ENCODE measurements around the gene SLC9C1.

The SLC9C1 gene

DNA sequence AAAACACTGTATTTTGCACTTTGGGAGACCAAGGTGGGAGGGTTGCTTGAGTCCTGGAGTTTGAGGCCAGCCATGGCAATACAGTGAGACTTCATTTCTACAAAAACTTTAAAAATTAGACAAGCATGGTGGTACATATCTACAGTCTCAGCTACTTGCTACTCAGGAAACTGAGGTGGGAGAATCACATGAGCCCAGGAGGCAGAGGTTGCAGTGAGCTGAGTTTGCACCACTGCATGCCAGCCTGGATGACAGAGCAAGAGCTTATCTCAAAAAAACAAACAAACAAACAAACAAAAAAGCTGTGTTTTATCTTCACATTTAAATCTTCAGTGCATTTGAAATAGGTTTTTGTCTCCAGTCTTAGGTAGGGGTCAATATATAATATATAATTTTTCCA lies 4.8 kb upstream of the SLC9C1 start:
- in situ Hi-C loops (cut with MboI; ENCODE audit: low sequenced_read_pairs, unreplicated experiment) = no loop called here
- TF ChIP-seq, protein P1, sequence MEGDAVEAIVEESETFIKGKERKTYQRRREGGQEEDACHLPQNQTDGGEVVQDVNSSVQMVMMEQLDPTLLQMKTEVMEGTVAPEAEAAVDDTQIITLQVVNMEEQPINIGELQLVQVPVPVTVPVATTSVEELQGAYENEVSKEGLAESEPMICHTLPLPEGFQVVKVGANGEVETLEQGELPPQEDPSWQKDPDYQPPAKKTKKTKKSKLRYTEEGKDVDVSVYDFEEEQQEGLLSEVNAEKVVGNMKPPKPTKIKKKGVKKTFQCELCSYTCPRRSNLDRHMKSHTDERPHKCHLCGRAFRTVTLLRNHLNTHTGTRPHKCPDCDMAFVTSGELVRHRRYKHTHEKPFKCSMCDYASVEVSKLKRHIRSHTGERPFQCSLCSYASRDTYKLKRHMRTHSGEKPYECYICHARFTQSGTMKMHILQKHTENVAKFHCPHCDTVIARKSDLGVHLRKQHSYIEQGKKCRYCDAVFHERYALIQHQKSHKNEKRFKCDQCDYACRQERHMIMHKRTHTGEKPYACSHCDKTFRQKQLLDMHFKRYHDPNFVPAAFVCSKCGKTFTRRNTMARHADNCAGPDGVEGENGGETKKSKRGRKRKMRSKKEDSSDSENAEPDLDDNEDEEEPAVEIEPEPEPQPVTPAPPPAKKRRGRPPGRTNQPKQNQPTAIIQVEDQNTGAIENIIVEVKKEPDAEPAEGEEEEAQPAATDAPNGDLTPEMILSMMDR (IDR thresholded peaks at IDR 0.05; ENCODE audit: borderline replicate concordance, control extremely low read depth, extremely low read depth, insufficient read depth, missing control alignments) = no peak
- no peak for DNase-seq (ENCODE audit: low spot score)

DNA sequence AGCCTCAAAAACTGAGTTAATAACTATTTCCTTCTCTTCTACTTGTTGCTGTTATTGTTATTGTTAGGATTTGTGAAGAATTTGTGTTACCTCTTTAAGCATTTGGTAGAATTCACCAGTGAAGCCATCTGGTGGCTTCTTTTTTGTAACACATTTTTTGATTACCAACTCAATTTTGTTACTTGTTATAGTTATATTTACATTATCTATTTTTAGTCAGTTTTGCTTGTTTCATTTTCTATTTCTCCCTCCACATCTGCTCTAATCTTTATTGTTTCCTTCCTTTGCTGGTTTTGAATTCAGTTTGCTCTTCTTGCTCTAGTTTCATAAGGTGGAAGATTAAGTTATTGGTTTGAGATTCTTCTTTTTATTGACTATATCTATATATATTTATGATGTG lies 3.7 kb upstream of the SLC9C1 start:
- in situ Hi-C loops (cut with MboI; ENCODE audit: low sequenced_read_pairs, unreplicated experiment) = no loop called here
- DNase-seq (ENCODE audit: low spot score) = no peak
- TF ChIP-seq, protein P1 (IDR thresholded peaks at IDR 0.05; ENCODE audit: borderline replicate concordance, control extremely low read depth, extremely low read depth, insufficient read depth, missing control alignments) = no peak

DNA sequence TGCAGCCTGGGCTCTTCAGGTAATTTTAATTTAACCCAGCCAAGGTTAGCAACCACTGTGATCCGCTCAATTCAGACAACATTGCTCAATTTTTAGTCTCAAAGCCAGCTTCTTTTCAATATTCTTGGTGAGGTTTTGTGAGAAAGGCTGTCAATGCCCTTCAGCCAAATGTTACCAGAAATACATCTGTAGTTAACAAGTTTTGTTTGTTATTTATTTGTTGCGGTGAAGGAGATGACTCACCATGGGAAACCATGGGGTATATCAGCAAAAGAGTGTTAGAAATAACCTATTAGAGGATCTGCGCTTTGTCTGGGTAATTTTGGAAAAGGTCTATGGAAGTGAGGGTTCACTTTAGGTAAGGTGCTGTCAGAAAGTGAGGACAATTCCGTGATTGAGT lies 5.0 kb downstream of the SLC9C1 start:
- TF ChIP-seq, protein P1 (IDR thresholded peaks at IDR 0.05; ENCODE audit: borderline replicate concordance, control extremely low read depth, extremely low read depth, insufficient read depth, missing control alignments) = no peak
- in situ Hi-C loops (cut with MboI; ENCODE audit: low sequenced_read_pairs, unreplicated experiment) = no loop called here
- no peak for DNase-seq (ENCODE audit: low spot score)

DNA sequence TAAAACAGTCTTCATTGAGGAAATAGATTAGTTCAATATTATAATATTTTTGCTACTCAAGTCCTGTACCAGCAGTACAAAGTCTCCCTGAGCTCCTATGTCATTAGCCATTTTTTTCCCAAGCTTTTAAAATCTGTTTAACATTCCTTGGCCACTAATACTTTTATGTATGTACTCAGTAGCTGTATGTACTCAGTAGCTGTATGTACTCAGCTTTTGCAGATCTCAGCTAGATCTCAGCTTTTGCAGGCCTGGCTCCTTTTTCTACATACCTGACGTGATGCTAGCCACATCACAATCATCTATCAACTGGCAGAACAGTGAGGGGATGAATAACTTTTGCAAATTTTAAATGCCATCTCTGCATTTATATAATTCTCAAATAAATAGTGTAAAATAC lies 13.8 kb downstream of the SLC9C1 start:
- TF ChIP-seq, protein P1 (IDR thresholded peaks at IDR 0.05; ENCODE audit: borderline replicate concordance, control extremely low read depth, extremely low read depth, insufficient read depth, missing control alignments) = no peak
- no peak for DNase-seq (ENCODE audit: low spot score)
- in situ Hi-C loops (cut with MboI; ENCODE audit: low sequenced_read_pairs, unreplicated experiment) = no loop called here

DNA sequence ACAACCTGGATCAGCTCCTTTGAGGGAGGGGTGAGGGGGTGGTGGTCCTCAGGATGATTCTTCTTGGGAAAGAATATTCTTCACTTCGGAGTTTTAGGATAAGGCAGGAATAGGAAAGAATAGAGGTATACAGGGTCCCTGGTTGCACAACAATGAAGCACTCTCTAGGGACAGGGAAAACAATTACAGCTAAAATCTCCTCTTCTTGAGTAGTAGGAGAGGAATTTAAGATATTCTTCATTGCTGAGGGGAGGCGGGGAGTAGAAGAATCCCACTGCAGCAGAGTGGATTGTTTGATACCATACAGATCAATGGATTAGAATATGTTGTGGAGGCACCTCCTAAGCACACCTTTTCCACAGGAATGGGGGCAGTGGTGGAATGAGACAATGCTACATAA lies 20.5 kb downstream of the SLC9C1 start:
- no peak for DNase-seq (ENCODE audit: low spot score)
- in situ Hi-C loops (cut with MboI; ENCODE audit: low sequenced_read_pairs, unreplicated experiment) = no loop called here
- TF ChIP-seq, protein P1 (IDR thresholded peaks at IDR 0.05; ENCODE audit: borderline replicate concordance, control extremely low read depth, extremely low read depth, insufficient read depth, missing control alignments) = no peak

DNA sequence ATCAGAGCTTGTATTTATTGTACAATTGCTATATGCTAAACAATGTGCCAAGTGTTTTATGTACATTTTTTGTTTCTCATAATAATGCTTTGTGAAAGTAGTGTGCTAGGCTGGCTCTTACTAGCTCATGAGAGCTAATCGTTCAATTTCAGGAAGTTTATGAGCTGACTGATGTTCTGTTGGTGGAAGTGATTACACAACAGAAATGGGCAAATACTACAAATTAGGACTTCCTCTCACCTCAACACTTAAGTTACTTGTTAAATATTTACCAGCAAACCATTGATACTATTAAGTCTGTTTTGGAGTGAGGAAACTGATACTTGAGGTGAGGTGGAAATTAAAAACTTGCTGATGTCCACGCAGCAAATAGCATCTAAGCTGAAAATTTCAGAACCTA lies 32.3 kb downstream of the SLC9C1 start:
- no peak for DNase-seq (ENCODE audit: low spot score)
- in situ Hi-C loops (cut with MboI; ENCODE audit: low sequenced_read_pairs, unreplicated experiment) = no loop called here
- TF ChIP-seq, protein P1 (IDR thresholded peaks at IDR 0.05; ENCODE audit: borderline replicate concordance, control extremely low read depth, extremely low read depth, insufficient read depth, missing control alignments) = no peak

DNA sequence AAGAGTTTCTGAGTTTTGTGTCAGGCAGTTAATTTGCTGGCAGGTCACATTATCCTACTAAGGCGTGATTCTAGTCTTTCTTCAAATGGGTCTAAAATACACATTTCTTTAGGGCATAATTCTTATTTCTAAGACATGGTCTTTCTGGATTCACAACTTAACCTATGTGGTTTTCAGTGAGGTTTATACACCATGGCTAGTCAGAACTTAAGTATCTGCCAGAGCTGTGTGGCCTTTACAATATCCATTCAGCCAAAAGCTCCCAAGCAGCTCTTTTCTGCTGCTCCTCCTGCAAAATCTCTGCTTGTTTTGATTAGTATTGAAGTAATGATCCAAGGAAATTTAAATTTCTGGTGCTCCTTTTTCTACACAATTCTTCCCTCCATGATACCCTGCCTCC lies 33.5 kb downstream of the SLC9C1 start:
- no peak for DNase-seq (ENCODE audit: low spot score)
- TF ChIP-seq, protein P1 (IDR thresholded peaks at IDR 0.05; ENCODE audit: borderline replicate concordance, control extremely low read depth, extremely low read depth, insufficient read depth, missing control alignments) = no peak
- in situ Hi-C loops (cut with MboI; ENCODE audit: low sequenced_read_pairs, unreplicated experiment) = no loop called here
